IMR-90 (cell line): ENCODE data around the gene PLD4.
"Not testable (repeated sequence)": the region's sequence is repeated elsewhere in the genome, so short reads cannot be mapped to it uniquely, and the experiment has no call there.

Experiments
- CTCF ChIP-seq: conservative IDR thresholded peaks from 2 replicates; pipeline ENCODE4 v1.5.1; 2012; ENCODE audit warnings: mild to moderate bottlenecking, low read depth, low read length, improper control_type of control experiment
- FOS ChIP-seq: fragments of 150-350 bp; IDR thresholded peaks from 2 replicates; pipeline ENCODE4 v1.6.1; 2016; ENCODE audit warnings: low read depth, low read length
- MAFK ChIP-seq: IDR thresholded peaks from 2 replicates; pipeline ENCODE4 v1.6.1; 2012; ENCODE audit warnings: low read depth, low read length, improper control_type of control experiment
- POLR2A ChIP-seq: IDR thresholded peaks from 2 replicates; pipeline ENCODE4 v1.6.1; 2012; ENCODE audit warnings: mild to moderate bottlenecking, low read depth, low read length
- TF ChIP-seq, protein P1 (sequence below): fragments of 150-350 bp; IDR thresholded peaks from 2 replicates; pipeline ENCODE4 v1.6.1; 2016; ENCODE audit warnings: low read depth, mild to moderate bottlenecking, low read length, moderate library complexity, borderline replicate concordance

DNA sequence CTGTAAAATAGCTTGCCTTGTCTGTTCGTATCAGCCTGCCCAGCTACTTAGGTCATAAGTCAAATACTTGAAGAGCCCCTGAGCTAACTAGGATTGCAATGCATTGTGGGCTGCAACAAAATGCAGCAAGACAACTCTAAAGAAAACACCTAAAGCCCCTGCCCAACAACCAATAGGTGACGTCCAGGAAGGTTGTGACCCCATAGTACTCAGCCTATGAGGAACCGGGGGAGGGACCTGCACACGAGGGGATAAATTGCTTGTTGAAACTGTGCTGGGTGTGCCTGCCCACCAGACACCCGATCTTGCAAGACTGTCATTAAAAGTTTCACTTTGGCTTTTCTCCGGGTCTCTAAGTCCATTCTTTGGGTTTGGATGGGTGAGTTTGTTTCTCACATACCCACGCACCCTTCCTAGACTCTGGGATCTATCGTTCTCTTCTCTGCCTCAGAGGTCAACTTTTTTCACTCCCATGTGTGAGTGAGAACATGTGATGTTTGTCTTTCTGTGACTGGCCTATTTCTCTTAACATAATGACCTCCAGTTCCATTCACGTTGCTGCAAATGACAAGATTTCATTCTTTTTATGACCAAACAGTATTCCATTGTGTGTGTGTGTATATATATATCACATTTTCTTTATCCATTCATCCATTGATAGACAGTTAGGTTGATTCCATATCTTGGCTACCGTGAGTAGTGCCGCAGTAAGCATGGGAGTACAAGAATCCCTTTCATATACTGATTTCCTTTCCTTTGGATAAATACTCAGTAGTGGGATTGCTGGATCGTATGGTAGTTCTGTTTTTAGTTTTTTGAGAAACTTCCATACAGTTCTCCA lies 5.3 kb upstream of the PLD4 start:
- not testable (repeated sequence) for TF ChIP-seq CTCF, MAFK, POLR2A, FOS
- TF ChIP-seq, protein P1, sequence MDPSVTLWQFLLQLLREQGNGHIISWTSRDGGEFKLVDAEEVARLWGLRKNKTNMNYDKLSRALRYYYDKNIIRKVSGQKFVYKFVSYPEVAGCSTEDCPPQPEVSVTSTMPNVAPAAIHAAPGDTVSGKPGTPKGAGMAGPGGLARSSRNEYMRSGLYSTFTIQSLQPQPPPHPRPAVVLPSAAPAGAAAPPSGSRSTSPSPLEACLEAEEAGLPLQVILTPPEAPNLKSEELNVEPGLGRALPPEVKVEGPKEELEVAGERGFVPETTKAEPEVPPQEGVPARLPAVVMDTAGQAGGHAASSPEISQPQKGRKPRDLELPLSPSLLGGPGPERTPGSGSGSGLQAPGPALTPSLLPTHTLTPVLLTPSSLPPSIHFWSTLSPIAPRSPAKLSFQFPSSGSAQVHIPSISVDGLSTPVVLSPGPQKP = not testable (repeated sequence)
